Measurements from ENCODE around the gene CHORDC1. TPM values are rescaled to one million over a fixed set of nuclear protein-coding genes. Genes with fewer than 3 reads are reported as not detected.
"Not testable (repeated sequence)": the region's sequence is repeated elsewhere in the genome, so short reads cannot be mapped to it uniquely, and the experiment has no call there.

Gene CHORDC1
- total RNA-seq, 2 experiments from 2014 or later = 66.4 to 90.6 TPM

DNA sequence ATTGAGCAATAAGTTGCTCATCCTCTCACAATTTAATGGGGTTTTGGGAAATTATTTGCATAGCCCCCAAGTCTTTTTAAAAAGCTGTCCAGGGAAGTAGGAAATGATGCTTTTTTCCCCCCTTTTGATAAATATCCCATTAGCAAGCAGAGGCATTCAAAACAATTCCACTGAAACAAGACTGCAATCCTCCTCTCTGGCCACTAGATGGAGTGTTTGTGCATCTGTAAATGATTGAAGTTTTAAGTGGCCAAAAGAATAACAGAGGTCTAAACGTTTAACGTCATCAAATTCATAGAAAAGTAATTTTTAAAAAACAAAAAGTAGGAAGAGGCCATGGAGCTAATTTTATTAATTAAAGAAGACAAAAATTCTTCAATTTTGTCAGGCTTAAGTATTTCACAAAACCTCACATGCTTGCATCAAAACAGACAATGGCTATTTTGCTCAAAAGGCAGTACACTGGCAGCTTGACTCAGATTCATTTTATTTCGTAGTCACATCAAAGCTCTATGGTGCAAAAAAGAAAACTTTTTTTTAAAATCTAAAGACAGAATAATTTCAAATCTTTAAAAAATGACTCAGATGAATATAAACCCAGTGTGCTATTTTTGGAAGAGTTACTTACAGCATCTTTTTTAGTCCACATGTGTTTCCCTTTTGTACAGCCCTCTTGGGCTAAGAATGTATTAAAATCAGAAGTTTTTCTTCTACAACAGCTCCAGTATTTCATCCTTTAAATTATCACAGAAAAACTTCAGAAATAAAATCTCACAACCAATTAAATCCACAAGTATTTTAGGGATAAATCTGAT lies 17.8 kb downstream of the CHORDC1 start:
- H3K36me3 Mint-ChIP-seq = peaks cover 45% of the 10 kb centered on the region
- DNase-seq (no peak), ATAC-seq (no peak)
- H3K27me3 Mint-ChIP-seq = no peaks in the 10 kb centered on the region
- H3K9me3 Mint-ChIP-seq (ENCODE audit: low read depth) = no peaks in the 10 kb centered on the region
- CTCF ChIA-PET = interaction anchor here (0.8 to 1.9 kb wide), 8 partner anchors 8 to 56 kb away, joined by 3 to 11 read pairs (median 4); no protein-coding TSS in a partner anchor
- H3K27ac Mint-ChIP-seq = peak overlapping the region; percentile 61
- H3K4me3 Mint-ChIP-seq = no peak overlapping the region
- H3K4me1 Mint-ChIP-seq = peaks cover 12% of the 10 kb centered on the region

DNA sequence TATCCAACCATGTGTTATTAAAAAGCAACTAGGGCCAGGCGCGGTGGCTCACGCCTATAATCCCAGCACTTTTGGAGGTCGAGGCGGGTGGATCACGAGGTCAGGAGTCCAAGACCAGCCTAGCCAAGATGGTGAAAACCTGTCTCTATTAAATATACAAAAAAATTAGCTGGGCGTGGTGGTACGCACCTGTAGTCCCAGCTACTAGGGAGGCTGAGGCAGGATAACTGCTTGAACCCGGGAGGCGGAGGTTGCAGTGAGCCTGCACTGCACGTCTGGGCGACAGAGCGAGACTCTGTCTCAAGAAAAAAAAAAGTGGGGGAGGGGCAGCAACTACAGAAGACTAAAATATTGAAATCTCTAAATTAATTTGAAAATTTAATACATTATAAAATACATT lies 18.4 kb downstream of the CHORDC1 start:
- DNase-seq = no peak
- Mint-ChIP-seq H3K4me1 (peaks cover 11% of the 10 kb centered on the region), H3K4me3 (no peak overlapping the region), H3K27ac (no peak overlapping the region), H3K36me3 (peaks cover 39% of the 10 kb centered on the region), H3K9me3 (ENCODE audit: low read depth) (no peaks in the 10 kb centered on the region), H3K27me3 (no peaks in the 10 kb centered on the region)
- ATAC-seq = no peak
- CTCF ChIA-PET = interaction anchor here (0.8 to 1.9 kb wide), 8 partner anchors 8 to 57 kb away, joined by 3 to 11 read pairs (median 4); no protein-coding TSS in a partner anchor

DNA sequence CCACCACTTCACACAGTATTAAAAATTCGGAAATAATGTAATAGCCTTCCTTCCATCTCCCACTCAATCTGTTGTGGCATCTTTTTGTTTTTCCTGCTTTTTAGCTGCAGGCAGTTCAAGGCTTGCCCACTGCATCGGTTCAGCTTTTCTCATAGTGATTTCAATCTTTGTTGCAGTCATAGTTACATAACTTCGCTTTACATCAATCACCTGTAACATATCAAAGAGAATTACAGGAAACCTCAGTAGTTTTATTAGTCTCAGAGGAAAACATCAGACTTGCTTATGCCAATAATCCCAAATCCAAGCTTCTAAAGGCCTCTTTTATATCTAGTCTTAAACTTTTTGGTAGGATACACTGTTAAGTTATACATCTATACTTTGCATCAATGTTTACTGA lies 20.5 kb downstream of the CHORDC1 start:
- Mint-ChIP-seq H3K27ac (peak overlapping the region; percentile 17), H3K4me3 (no peak overlapping the region), H3K4me1 (peaks cover 8% of the 10 kb centered on the region), H3K27me3 (no peaks in the 10 kb centered on the region), H3K9me3 (ENCODE audit: low read depth) (no peaks in the 10 kb centered on the region), H3K36me3 (peaks cover 38% of the 10 kb centered on the region)
- CTCF ChIA-PET = no interaction called here
- no peak for DNase-seq
- no peak for ATAC-seq

DNA sequence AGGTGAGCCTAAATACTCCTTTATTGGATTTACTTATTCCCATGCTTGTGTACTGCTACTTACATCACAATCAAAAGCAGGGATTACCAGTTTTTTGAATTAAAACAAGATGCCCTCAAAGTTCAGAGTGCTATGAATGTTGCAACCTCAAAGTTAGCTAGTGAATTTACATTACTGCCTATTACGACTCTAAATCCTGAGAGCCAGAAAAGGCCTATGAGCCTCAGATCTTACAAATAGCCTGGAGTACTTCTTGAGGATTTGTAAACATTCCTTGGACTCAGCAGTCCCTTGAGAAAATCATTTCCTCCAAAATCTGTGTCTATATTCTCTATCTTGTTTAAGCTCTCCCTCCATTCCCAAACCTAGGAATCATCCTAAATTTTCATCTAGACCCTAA lies 25.5 kb downstream of the CHORDC1 start:
- Mint-ChIP-seq H3K36me3 (peaks cover 18% of the 10 kb centered on the region), H3K4me3 (no peak overlapping the region), H3K27me3 (no peaks in the 10 kb centered on the region), H3K27ac (no peak overlapping the region), H3K9me3 (ENCODE audit: low read depth) (no peaks in the 10 kb centered on the region), H3K4me1 (no peaks in the 10 kb centered on the region)
- ATAC-seq = no peak
- no peak for DNase-seq
- CTCF ChIA-PET = interaction anchor here (1.3 kb wide), 1 partner anchor 7 kb away, joined by 5 read pairs; no protein-coding TSS in a partner anchor

DNA sequence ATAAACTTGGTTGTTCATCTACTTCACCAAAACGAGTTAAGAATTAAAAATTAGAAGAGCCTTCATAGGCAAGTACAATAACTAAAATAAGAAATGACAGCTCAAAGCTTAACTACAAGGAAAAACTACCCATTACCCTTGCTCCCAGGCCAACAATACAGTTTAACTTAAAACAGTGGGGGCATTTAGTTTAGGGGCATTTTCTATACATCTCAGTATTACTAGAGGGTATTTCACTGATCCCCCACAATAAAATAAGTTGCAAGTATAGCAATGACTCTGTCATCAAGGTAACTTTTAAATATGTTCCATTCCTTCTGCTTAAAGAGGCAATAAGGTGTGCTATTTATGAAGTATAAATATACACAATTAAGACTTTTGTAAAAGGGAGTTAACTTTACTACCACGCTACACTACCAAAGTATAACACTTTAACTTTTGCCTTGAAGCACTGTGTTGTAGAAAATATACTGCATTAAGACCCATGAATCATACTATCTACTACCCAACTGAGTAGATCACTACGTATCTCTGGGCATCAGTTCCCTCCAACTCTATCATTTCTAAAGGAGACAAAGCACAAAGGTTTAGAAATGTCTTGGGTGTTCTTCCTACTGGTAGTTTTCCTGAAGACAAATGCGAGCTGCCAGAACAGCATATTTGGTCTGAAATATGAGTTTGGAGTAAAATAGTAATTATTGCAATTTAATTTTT lies 29.8 kb downstream of the CHORDC1 start:
- H3K4me3 Mint-ChIP-seq = no peak overlapping the region
- ATAC-seq (no peak), DNase-seq (no peak)
- H3K27ac Mint-ChIP-seq = no peak overlapping the region
- H3K4me1 Mint-ChIP-seq = no peaks in the 10 kb centered on the region
- H3K36me3 Mint-ChIP-seq = peaks cover 20% of the 10 kb centered on the region
- no peaks in the 10 kb centered on the region for H3K27me3 Mint-ChIP-seq
- no peaks in the 10 kb centered on the region for H3K9me3 Mint-ChIP-seq (ENCODE audit: low read depth)
- CTCF ChIA-PET = no interaction called here

DNA sequence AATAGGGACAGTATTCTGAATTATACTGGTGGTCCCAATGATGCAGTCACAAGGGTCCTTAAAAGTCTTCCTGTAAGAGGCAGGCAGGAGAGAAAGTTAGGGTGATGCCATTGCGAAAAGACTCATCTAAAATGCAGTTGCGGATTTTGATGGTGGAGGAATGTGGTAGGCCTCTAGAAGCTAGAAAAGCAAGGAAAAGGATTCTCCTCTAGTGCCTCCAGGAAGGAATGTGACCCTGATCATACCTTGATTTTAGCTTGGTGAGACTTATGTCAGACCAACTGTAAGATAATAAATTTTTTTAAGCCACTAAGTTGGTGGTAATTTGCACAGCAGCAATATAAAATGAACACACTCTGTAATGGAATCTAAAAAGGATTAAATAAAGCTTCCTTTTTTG lies 33.8 kb downstream of the CHORDC1 start:
- H3K4me1 Mint-ChIP-seq = no peaks in the 10 kb centered on the region
- no peaks in the 10 kb centered on the region for H3K9me3 Mint-ChIP-seq (ENCODE audit: low read depth)
- CTCF ChIA-PET = interaction anchor here (2.6 kb wide), 1 partner anchor 16 kb away, joined by 8 read pairs; no protein-coding TSS in a partner anchor
- no peak for ATAC-seq
- H3K27me3 Mint-ChIP-seq = no peaks in the 10 kb centered on the region
- no peak overlapping the region for H3K27ac Mint-ChIP-seq
- peaks cover 17% of the 10 kb centered on the region for H3K36me3 Mint-ChIP-seq
- no peak for DNase-seq
- H3K4me3 Mint-ChIP-seq = no peak overlapping the region

DNA sequence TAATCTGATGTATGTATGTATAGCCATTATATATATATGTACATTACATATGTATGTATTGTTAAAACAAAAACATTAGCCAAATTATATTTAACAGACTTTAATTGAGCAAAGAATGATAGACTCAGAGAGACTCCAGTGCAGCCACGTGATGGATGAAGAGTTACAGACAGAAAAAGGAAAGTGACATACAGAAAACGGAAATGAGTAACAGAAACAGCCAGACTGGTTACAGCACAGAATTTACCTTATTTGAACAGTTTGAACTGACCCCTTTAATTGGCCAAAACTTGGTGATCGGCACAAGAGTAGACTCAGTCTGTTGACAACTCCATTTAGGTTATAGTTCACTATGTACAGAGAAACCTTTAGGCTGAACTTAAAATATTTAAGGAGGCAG lies 35.0 kb downstream of the CHORDC1 start:
- H3K4me3 Mint-ChIP-seq = no peak overlapping the region
- no peaks in the 10 kb centered on the region for H3K4me1 Mint-ChIP-seq
- peaks cover 17% of the 10 kb centered on the region for H3K36me3 Mint-ChIP-seq
- ATAC-seq (no peak), DNase-seq (no peak)
- peaks cover under 1% of the 10 kb centered on the region for H3K27me3 Mint-ChIP-seq
- H3K27ac Mint-ChIP-seq = no peak overlapping the region
- CTCF ChIA-PET = no interaction called here
- no peaks in the 10 kb centered on the region for H3K9me3 Mint-ChIP-seq (ENCODE audit: low read depth)

DNA sequence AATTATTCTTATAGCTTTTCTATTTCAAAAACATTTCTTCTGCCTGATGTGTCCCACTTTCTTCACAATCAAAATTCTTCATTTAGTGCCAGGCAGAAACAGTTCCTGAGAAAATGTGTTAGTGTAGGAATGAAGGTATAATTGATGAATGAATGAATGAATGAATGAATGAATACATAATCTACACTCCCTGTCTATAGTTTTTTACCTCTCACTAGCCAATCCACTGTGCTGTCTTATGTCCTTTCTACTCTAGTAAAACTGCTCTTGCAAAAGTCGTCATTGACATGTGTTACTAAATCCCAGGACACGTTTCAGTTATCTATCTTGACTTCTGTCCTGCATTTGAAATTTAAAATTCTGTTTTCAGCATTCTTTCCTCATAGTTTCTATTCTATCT lies 42.9 kb downstream of the CHORDC1 start:
- Mint-ChIP-seq H3K9me3 (ENCODE audit: low read depth) (no peaks in the 10 kb centered on the region), H3K36me3 (no peaks in the 10 kb centered on the region), H3K27ac (no peak overlapping the region), H3K4me1 (no peaks in the 10 kb centered on the region), H3K27me3 (peaks cover 9% of the 10 kb centered on the region), H3K4me3 (no peak overlapping the region)
- DNase-seq (no peak), ATAC-seq (no peak)
- CTCF ChIA-PET = no interaction called here

DNA sequence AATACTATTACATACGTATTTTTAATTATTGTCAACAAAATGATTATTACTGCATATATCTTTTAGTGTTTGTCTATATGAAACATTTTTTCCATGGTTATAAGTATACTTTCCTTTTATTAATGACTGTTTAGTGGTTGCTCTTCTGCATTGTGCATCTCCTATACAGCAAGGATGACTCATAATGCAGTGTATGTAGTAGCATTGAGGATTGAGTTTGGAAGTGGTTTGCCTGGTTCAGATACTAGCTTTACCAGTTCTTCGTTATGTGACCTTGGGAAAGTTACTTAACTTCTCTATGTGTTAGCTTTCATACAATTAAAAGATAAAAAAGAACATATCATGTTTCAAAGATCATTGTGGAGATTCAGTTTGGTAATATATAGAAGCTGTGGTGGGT lies 44.1 kb downstream of the CHORDC1 start:
- DNase-seq (no peak), ATAC-seq (no peak)
- no peaks in the 10 kb centered on the region for H3K9me3 Mint-ChIP-seq (ENCODE audit: low read depth)
- H3K27me3 Mint-ChIP-seq = peaks cover 9% of the 10 kb centered on the region
- no peaks in the 10 kb centered on the region for H3K4me1 Mint-ChIP-seq
- no peak overlapping the region for H3K4me3 Mint-ChIP-seq
- CTCF ChIA-PET = no interaction called here
- no peaks in the 10 kb centered on the region for H3K36me3 Mint-ChIP-seq
- H3K27ac Mint-ChIP-seq = no peak overlapping the region

DNA sequence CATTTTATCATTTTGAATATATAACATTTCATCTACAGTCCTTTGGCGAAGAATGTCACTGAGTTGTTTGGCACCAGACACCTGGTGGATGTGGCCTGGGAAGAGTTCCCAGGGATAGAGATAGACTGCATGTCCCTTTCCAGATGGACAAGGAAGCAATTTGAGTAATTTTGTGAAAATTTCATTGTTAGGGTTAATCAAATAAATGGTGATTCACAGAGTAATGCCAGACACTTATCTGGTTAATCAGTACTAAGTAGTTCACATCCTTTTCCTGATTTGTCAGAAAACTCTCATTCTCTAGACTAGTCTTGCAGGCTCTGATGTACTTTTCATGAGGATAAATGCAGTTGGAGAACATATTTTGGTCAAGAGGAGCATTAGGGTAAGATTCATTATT lies 46.8 kb downstream of the CHORDC1 start:
- CTCF ChIA-PET = no interaction called here
- Mint-ChIP-seq H3K27ac (no peak overlapping the region), H3K4me3 (no peak overlapping the region), H3K36me3 (no peaks in the 10 kb centered on the region), H3K27me3 (peaks cover 7% of the 10 kb centered on the region), H3K9me3 (ENCODE audit: low read depth) (no peaks in the 10 kb centered on the region), H3K4me1 (no peaks in the 10 kb centered on the region)
- no peak for ATAC-seq
- no peak for DNase-seq

DNA sequence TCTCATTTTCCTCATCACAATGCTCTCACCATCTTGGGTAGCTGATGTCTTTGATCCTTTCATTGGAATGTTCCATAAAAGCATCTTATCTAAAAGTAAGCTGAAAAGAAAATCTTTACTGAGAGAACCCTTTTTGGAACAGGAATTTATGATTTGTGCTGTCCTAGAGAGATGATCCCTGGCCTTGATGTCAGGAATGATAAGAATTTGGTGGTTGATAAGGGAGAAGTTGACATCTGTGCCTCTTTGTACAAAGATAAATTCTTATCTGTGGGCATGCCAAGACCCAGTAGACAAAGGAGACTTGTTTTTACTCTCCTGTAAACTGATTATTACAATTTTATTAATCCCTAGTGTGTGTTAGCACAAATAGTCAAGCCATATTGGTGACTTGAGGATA lies 51.5 kb downstream of the CHORDC1 start:
- CTCF ChIA-PET = no interaction called here
- ATAC-seq = no peak
- Mint-ChIP-seq H3K4me1 (no peaks in the 10 kb centered on the region), H3K27me3 (peaks cover 9% of the 10 kb centered on the region), H3K4me3 (no peak overlapping the region), H3K27ac (no peak overlapping the region), H3K36me3 (no peaks in the 10 kb centered on the region), H3K9me3 (ENCODE audit: low read depth) (no peaks in the 10 kb centered on the region)
- DNase-seq = no peak

DNA sequence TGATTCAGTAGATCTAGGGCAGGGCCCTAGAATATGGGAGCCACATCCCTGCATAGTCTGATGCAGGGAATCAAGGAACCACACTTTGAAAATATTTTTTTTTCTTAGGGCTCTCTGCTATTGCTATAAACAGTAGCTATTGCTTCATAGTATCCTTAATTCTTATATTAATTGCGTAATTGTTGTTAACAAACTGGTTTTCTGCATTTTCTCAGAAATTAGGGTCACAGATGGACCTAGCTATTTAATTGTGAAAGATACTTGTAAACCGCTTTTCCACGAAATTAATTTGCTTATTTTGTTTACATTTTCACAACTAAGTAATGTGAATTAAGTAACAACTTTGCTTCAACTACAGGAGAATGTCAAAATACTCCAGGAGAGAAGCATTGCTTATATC lies 54.3 kb downstream of the CHORDC1 start:
- CTCF ChIA-PET = no interaction called here
- Mint-ChIP-seq H3K4me1 (no peaks in the 10 kb centered on the region), H3K27me3 (peaks cover 11% of the 10 kb centered on the region), H3K36me3 (no peaks in the 10 kb centered on the region), H3K9me3 (ENCODE audit: low read depth) (no peaks in the 10 kb centered on the region), H3K4me3 (no peak overlapping the region), H3K27ac (no peak overlapping the region)
- no peak for ATAC-seq
- DNase-seq = no peak

DNA sequence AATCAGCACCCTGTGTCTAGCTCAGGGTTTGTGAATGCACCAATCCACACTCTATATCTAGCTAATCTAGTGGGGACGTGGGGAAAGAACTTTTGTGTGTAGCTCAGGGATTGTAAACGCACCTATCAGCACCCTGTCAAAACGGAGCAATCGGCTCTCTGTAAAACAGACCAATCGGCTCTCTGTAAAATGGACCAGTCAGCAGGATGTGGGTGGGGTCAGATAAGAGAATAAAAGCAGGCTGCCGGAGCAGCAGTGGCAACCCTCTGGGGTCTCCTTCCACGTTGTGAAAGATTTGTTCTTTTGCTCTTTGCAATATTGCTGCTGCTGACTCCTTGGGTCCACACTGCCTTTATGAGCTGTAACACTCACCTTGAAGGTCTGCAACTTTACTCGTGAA lies 55.1 kb downstream of the CHORDC1 start:
- H3K36me3 Mint-ChIP-seq; DNase-seq; H3K9me3 Mint-ChIP-seq (ENCODE audit: low read depth); CTCF ChIA-PET; ATAC-seq; H3K4me3 Mint-ChIP-seq; H3K27ac Mint-ChIP-seq; H3K4me1 Mint-ChIP-seq: not testable (repeated sequence)
- H3K27me3 Mint-ChIP-seq = peaks cover 11% of the 10 kb centered on the region

DNA sequence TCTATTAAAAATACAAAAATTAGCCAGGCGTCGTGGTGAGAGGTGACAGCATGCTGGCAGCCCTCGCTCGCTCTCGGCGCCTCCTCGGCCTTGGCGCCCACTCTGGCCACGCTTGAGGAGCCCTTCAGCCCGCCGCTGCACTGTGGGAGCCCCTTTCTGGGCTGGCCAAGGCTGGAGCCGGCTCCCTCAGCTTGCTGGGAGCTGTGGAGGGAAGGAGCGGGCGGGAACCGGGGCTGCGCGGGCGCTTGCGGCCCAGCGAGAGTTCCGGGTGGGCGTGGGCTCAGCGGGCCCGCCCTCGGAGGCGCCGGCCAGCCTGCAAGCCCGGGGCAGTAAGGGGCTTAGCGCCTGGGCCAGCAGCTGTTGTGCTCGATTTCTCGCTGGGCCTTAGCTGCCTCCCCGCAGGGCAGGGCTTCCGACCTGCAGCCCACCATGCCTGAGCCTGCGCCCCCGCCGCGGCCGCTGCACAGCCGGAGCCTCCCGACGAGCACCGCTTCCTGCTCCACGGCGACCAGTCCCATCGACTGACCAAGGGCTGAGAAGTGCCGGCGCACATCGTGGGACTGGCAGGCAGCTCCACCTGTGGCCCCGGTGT lies 55.8 kb downstream of the CHORDC1 start:
- H3K27ac Mint-ChIP-seq; H3K4me3 Mint-ChIP-seq; ATAC-seq; CTCF ChIA-PET; DNase-seq; H3K36me3 Mint-ChIP-seq; H3K4me1 Mint-ChIP-seq; H3K9me3 Mint-ChIP-seq (ENCODE audit: low read depth): not testable (repeated sequence)
- peaks cover 11% of the 10 kb centered on the region for H3K27me3 Mint-ChIP-seq
